CD4-positive, alpha-beta T cell (primary cell): Measurements from ENCODE around the gene ARHGAP5. TPM values are rescaled to one million over a fixed set of nuclear protein-coding genes. Genes with fewer than 3 reads are reported as not detected.

Experiments used
- ATAC-seq: fragments of 200-7000 bp; cut with Tn5 transposase; one replicate; pipeline ENCODE4 v1.10.0; 2022; ENCODE audit warnings: mild to moderate bottlenecking; ENCODE audit not compliant: poor library complexity
- CTCF ChIA-PET: fragments of 350-600 bp; sonication (Branson Sonifier 250); formaldehyde crosslinking; loops from one replicate; lab custom pipeline; 2021; ENCODE audit warnings: antibody characterized with exemption, inconsistent platforms; lab: Charles Lee
- POLR2A ChIA-PET: fragments of 350-600 bp; sonication (Branson Sonifier 250); formaldehyde crosslinking; loops from one replicate; lab custom pipeline; 2021; ENCODE audit warnings: antibody characterized with exemption, inconsistent platforms; lab: Charles Lee
- DNase-seq, 14 experiments: peaks; one replicate each; pipeline ENCODE4 v3.0.0-alpha.2; 2013 to 2020; ENCODE audit warnings: mixed read lengths in 2 of 14
- H3K27ac ChIP-seq, 2 donors: one replicate each; pipeline versions ENCODE4 v1.5.1 to v1.7.0; 2013; ENCODE audit warnings: low read length in 2 of 2, low read depth in 1 of 2, mild to moderate bottlenecking in 1 of 2
- H3K27me3 ChIP-seq, 2 experiments: 1 replicate in 1 of 2; 2 replicates in 1 of 2; pipeline versions ENCODE4 v1.6.1 to v1.7.0; 2013; ENCODE audit warnings: low read length in 2 of 2, control low read depth in 1 of 2, mild to moderate bottlenecking in 1 of 2, moderate library complexity in 1 of 2; ENCODE audit not compliant: insufficient read depth in 2 of 2, control insufficient read depth in 1 of 2
- H3K36me3 ChIP-seq: one replicate; pipeline ENCODE4 v1.6.1; 2013; ENCODE audit warnings: low read length, control low read depth; ENCODE audit not compliant: insufficient read depth
- H3K4me1 ChIP-seq: one replicate; pipeline ENCODE4 v1.6.1; 2013; ENCODE audit warnings: low read length, control low read depth; ENCODE audit not compliant: insufficient read depth
- H3K4me3 ChIP-seq: one replicate; pipeline ENCODE4 v1.5.1; 2013; ENCODE audit warnings: mild to moderate bottlenecking, low read length, moderate library complexity
- H3K9me3 ChIP-seq, 2 experiments: 1 replicate in 1 of 2; 2 replicates in 1 of 2; pipeline versions ENCODE4 v1.6.1 to v1.7.0; 2013; ENCODE audit warnings: low read length in 2 of 2, mild to moderate bottlenecking in 2 of 2, control low read depth in 1 of 2, moderate library complexity in 1 of 2; ENCODE audit not compliant: control insufficient read depth in 1 of 2, insufficient read depth in 1 of 2
- H3K27ac Mint-ChIP-seq: one replicate; pipeline ENCODE4 v1.8.0; 2020; ENCODE audit warnings: mixed read lengths
- H3K27me3 Mint-ChIP-seq: one replicate; pipeline ENCODE4 v1.8.0; 2021; ENCODE audit warnings: mixed read lengths
- H3K36me3 Mint-ChIP-seq: one replicate; pipeline ENCODE4 v1.8.0; 2021; ENCODE audit warnings: low read depth, mixed read lengths
- H3K4me1 Mint-ChIP-seq: one replicate; pipeline ENCODE4 v1.8.0; 2021; ENCODE audit warnings: low read depth, mixed read lengths
- H3K4me3 Mint-ChIP-seq: one replicate; pipeline ENCODE4 v1.8.0; 2020; ENCODE audit warnings: mild to moderate bottlenecking, mixed read lengths
- H3K9me3 Mint-ChIP-seq: one replicate; pipeline ENCODE4 v1.8.0; 2020; ENCODE audit warnings: mixed read lengths
- CTCF ChIP-seq: fragments of 200-600 bp; IDR thresholded peaks from one replicate; pipeline ENCODE4 v1.8.0; 2022; ENCODE audit warnings: antibody characterized with exemption, mild to moderate bottlenecking
- intact Hi-C, 2 experiments: fragments of 100-400 bp; cut with DNase I in 1 of 2; cut with micrococcal nuclease in 1 of 2; formaldehyde crosslinking; loops; one replicate each; pipeline versions ENCODE4 v1.15.1 to v1.9.0; 2023 to 2025; cut with DNase I, micrococcal nuclease
- total RNA-seq, 174 experiments: library from RNA in 2 of 174; stranded (reverse) in 2 of 174; gene quantifications; one replicate each; pipeline ENCODE4 v1.2.3 and lab custom pipeline; 2021 to 2026

Gene ARHGAP5
- total RNA-seq, 2 experiments from 2014 or later = 68.5 to 72.5 TPM

GRCh38 chr14:32104308-32104707, 27.2 kb downstream of the ARHGAP5 start:
- no peak overlapping the region for H3K4me3 ChIP-seq
- TF ChIP-seq CTCF = no peak
- ATAC-seq (no peak), DNase-seq (no peak)
- CTCF ChIA-PET = interaction anchor here (0.7 kb wide), 1 partner anchor 15 kb away, joined by 3 read pairs; no protein-coding TSS in a partner anchor
- POLR2A ChIA-PET = no interaction called here
- Mint-ChIP-seq H3K27ac (peak overlapping the region; percentile 29), H3K36me3 (no peaks in the 10 kb centered on the region), H3K27me3 (no peaks in the 10 kb centered on the region), H3K9me3 (no peaks in the 10 kb centered on the region), H3K4me3 (no peak overlapping the region), H3K4me1 (peaks cover 47% of the 10 kb centered on the region)
- H3K36me3 ChIP-seq = no peaks in the 10 kb centered on the region
- H3K27me3 ChIP-seq = no peaks in the 10 kb centered on the region
- no peak overlapping the region for H3K27ac ChIP-seq
- intact Hi-C loops = no loop called here
- H3K4me1 ChIP-seq = peaks cover 10% of the 10 kb centered on the region
- no peaks in the 10 kb centered on the region for H3K9me3 ChIP-seq

GRCh38 chr14:32104803-32105202, 27.7 kb downstream of the ARHGAP5 start:
- Histone ChIP-seq H3K9me3 (no peaks in the 10 kb centered on the region), H3K27ac (no peak overlapping the region), H3K4me3 (no peak overlapping the region), H3K27me3 (no peaks in the 10 kb centered on the region), H3K4me1 (peaks cover 10% of the 10 kb centered on the region), H3K36me3 (no peaks in the 10 kb centered on the region)
- POLR2A ChIA-PET = no interaction called here
- ATAC-seq (no peak), DNase-seq (peak in 1 of 14 experiments; percentile 9)
- H3K9me3 Mint-ChIP-seq = no peaks in the 10 kb centered on the region
- H3K4me1 Mint-ChIP-seq = peaks cover 47% of the 10 kb centered on the region
- no peak overlapping the region for H3K27ac Mint-ChIP-seq
- no peak overlapping the region for H3K4me3 Mint-ChIP-seq
- intact Hi-C loops = no loop called here
- H3K27me3 Mint-ChIP-seq = no peaks in the 10 kb centered on the region
- no peak for TF ChIP-seq CTCF
- CTCF ChIA-PET = interaction anchor here (0.7 kb wide), 1 partner anchor 14 kb away, joined by 3 read pairs; no protein-coding TSS in a partner anchor
- no peaks in the 10 kb centered on the region for H3K36me3 Mint-ChIP-seq

GRCh38 chr14:32109676-32110547, 32.8 kb downstream of the ARHGAP5 start:
- Mint-ChIP-seq H3K4me3 (no peak overlapping the region), H3K27me3 (no peaks in the 10 kb centered on the region), H3K27ac (no peak overlapping the region), H3K36me3 (no peaks in the 10 kb centered on the region), H3K4me1 (peaks cover 24% of the 10 kb centered on the region), H3K9me3 (no peaks in the 10 kb centered on the region)
- no peak for ATAC-seq
- CTCF ChIA-PET = interaction anchor here (1.8 kb wide), 1 partner anchor 36 kb away, joined by 5 read pairs; no protein-coding TSS in a partner anchor
- no peaks in the 10 kb centered on the region for H3K9me3 ChIP-seq
- no peak overlapping the region for H3K27ac ChIP-seq
- H3K4me3 ChIP-seq = no peak overlapping the region
- H3K27me3 ChIP-seq = no peaks in the 10 kb centered on the region
- no peak for TF ChIP-seq CTCF
- intact Hi-C loops = no loop called here
- DNase-seq = no peak
- POLR2A ChIA-PET = no interaction called here
- no peaks in the 10 kb centered on the region for H3K4me1 ChIP-seq
- no peaks in the 10 kb centered on the region for H3K36me3 ChIP-seq
